Left hindlimb (tissue), 1 donor: ENCODE results near the gene RASGRF1.

ENCODE experiments used
- DNase-seq: peaks from one replicate; pipeline ENCODE4 v3.0.0-alpha.2; 2018

Gene RASGRF1

GRCh38 chr15:79093352-79093935 lies 2.9 kb upstream of the RASGRF1 start:
- no peak for DNase-seq

GRCh38 chr15:79092382-79092781 lies 1.8 kb upstream of the RASGRF1 start:
- no peak for DNase-seq

DNA sequence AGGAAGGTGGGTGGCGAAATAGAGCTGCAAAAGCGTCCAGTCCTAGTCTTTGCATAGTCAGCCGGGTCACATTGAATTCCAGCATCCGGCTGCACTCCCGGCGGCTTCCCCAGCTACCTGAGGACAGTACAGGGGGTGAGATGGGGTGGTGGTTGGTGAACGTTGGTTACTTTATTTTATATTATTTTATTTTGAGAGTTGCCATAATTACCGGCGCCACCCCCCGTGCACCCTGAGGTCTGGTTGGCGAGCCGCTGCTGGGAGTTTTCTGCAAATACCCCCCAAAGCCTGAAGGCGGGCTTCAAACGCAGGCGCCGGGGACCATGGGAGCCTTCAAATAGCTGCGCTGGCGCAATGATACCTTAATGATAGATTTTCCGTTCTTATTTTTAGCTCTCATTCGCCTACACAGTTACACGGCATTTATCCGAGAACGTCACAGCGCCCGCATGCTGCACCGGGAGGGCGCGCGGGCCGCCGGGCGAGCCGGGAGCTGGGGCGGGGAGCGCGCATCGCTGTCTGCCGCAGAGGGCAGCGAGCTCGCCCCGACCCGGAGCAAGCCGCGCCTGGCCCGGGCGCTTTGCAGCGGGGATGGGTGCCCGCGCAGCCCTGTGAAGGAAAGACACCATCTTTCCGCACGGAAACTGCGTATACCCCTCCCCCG lies 756 bp upstream of the RASGRF1 start:
- no peak for DNase-seq

GRCh38 chr15:79089890-79090486 lies 592 bp downstream of the RASGRF1 start:
- DNase-seq = no peak

- DNase-seq = no peak
These were observed 1.2 kb downstream of the RASGRF1 start for GRCh38 chr15:79089331-79089889.

GRCh38 chr15:79088426-79089205 lies 2.0 kb downstream of the RASGRF1 start:
- DNase-seq = no peak

DNA sequence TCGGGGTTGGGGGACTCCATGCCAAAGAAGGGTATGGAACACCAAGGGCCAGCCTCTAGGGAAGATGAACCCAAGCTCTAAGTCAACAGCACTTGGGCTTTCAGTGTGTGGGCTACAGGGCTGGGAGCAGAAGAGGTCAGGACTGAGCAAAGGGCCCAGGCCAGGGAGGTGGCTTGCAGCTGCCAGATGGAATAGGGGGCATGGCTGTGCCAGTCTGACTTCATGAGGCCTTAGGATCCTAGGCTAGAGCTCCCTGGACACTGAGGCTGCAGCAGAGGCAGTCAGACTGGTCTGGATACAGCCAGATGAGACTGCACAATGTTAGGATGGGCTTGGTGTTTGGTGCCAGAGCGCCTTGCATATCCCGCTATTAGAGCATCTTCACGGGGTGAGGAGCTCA lies 3.8 kb downstream of the RASGRF1 start:
- DNase-seq = no peak

- DNase-seq = no peak
These were observed 6.1 kb downstream of the RASGRF1 start for GRCh38 chr15:79084308-79084968.

DNA sequence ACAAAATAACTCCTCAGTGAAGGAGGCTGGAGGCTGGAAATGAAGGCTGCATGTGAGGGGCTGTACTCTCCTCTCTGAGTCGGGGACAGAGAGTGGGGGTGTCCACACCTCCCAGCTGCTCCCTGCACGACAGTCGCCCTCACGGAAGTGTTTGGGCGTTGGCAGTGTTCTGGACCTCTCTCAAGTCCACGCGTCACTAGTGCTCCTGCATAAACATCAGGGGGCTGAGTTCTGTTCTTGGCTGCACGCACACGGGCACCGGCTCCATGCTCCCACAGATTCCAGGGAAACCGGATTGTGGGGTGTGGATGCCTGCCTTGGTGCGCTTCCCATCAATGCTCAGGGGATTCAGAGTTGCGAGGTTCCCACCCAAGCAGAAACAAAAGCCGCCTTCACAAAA lies 7.4 kb downstream of the RASGRF1 start:
- DNase-seq = no peak

GRCh38 chr15:79082363-79083070 lies 8.1 kb downstream of the RASGRF1 start:
- DNase-seq = no peak

- DNase-seq = no peak
These were observed 11.7 kb downstream of the RASGRF1 start for GRCh38 chr15:79078763-79079410.

DNA sequence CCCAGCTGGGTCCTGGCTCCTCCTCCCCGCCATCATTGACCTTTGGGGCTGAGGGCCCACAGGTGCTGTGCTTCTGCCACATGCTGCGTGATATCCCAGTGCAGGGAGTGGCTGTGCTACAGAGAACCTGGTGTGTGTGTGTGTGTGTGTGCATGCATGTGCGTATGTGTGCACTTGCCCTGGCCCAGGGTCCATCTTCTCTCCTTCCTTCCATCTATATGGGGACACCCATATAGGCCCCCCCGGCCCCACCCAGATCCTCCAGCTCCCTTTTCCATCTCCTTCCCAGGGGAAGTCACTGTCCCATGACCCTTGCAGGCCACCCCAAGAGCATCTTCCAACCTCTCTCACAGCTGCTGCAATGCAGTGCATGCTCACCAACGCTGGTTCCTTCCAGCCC lies 12.6 kb downstream of the RASGRF1 start:
- no peak for DNase-seq

- no peak for DNase-seq
These were observed 13.9 kb downstream of the RASGRF1 start for GRCh38 chr15:79076661-79077060.

- DNase-seq = no peak
These were observed 15.3 kb downstream of the RASGRF1 start for GRCh38 chr15:79075256-79075655.

DNA sequence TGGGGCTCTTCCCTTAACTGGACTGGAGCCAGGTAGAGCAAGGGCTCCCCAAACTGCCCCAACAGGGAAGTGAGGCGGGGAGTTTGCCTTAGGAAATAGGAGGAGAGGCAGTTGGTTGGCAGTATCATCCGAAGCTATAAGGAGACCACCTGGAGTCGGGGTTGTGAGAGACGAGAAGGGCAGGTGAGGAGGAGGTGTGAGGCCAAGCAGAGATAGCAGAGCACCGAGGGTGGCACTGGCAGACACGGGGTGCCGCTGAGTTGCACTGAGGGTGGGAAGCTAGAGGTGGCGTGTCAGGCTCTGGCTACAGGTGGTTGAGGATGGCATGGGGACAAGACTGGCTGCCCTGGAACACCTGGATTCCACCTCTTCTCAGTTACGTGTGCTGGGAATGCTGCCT lies 17.2 kb downstream of the RASGRF1 start:
- no peak for DNase-seq

DNA sequence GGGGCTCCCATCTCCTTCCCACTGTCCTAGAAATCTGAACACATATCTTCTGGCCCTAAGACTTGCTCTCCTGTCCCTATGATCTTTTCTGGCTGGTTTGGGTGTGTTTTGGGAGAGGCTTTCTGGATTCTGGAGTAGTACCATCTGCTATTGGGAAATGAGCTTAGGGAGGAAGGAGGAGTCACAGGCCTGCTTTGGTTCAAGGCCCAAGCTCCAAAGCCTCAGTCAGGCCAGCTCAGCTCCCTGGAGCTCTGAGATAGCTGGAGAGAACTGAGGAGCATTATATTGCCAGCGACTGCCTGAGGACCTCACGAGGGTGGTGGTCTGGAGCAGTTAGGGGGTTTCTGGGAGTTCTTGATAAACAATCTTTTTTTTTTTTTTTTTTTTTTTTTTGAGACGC lies 18.7 kb downstream of the RASGRF1 start:
- no peak for DNase-seq

DNA sequence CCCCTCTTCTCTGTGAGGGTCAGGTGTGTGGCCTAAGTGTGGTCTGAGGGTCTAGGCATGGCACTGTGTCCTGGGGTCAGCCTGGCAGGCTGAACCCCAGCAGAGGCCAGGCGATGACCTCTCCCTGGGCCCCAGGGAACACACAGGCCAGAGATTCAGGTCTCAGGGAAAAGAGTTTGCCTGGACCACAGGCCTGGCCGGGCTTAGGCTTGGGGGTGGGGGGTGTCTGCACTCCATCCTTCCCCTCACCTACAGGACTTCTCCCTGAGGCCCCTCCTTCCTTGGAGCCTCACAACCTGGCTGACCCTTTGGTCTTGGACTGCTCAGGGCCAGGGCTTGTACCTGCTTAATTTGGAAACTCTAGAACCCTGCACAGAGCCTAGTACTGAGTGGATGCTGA lies 21.8 kb downstream of the RASGRF1 start:
- no peak for DNase-seq

DNA sequence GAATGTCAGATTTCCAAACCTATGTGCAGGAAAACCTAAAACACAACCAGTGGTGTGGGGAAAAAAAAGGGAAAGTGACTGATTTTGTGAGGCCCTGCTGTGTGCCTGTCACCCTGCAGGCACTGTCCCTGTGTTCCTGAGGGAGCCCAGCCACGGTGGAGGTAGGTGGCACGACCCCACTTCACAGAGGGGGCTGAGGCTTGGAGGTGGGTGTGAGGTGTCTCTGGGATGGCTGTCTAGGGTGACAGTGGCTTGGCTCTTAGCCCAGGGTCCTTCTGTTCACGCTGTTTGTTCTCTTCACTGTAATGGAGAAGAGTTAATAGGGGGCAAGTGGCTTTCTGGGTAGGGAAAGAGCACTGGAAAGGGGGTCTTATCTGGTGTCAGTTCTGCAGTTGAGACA lies 22.6 kb downstream of the RASGRF1 start:
- no peak for DNase-seq

GRCh38 chr15:79067072-79067833 lies 23.3 kb downstream of the RASGRF1 start:
- no peak for DNase-seq

- no peak for DNase-seq
These were observed 24.0 kb downstream of the RASGRF1 start for GRCh38 chr15:79066391-79067071.
